ENCODE data around the gene MAT2A. TPM values are rescaled to one million over a fixed set of nuclear protein-coding genes. Genes with fewer than 3 reads are reported as not detected.

Gene MAT2A
- total RNA-seq, result 100 to 1,000 TPM; 103 to 134 TPM

DNA sequence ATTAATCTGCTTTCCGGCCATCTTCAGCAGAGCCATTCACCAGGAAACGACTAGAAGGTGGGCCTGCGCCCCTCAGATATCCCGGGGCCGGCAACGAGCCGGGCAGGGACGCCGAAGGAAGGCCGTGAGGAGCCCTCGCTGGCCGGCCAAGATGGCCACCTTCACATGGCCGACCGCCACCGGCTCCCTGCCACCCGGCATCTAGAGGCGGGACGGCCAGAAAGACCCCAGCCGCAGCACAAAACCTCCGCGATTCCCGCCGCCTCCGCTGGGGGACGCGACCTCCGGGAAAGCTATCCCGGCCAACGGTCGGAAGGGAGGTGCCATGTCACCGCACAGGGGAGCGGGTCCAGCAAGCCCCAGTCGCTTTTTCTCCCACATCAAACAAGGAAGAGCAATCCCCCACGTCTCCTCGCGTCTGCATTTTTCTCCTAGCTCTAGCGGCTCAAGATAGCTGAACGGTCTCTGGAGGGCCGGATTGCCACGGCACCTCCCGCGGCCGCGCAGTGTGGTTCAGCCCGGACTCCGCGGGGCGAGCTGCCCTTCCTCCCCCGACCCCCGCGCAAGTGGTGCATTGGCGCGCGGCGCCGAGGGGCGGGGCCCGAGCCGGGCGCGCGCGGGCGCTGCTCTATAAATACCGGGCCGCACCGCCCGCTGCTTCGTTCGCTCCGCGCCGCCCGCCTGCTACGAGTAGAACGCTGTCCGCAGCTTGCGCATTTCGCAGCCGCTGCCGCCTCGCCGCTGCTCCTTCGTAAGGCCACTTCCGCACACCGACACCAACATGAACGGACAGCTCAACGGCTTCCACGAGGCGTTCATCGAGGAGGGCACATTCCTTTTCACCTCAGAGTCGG, at the start of gene MAT2A:
MAT2A (plus strand) TSS at position 662 of the 854 bp plus-strand sequence; CDS start at position 782, 120 bp downstream.
- intact Hi-C loops (cut with DNase I), result loop anchor here (1.0 kb wide), 1 partner anchor 101 kb away; no protein-coding TSS in a partner anchor
- Histone ChIP-seq H3K9me3 (no peaks in the 10 kb centered on the region), H3K27ac (peak within 1 kb of the TSS; percentile 98), H3K36me3 (peaks cover 0 to 11% of the 10 kb centered on the region in 2 donors), H3K4me3 (peak within 1 kb of the TSS; percentile 88 to 90), H3K4me1 (replicated peaks) (peaks cover 8% of the 10 kb centered on the region), H3K27me3 (replicated peaks; ENCODE audit: insufficient read depth) (no peaks in the 10 kb centered on the region)
- WGBS, result under 1% methylated on average over 74 of the region's 92 CpGs
- TF ChIP-seq POLR2A (IDR thresholded peaks at IDR 0.05), result peak; percentile 99
- peak; percentile 74 for TF ChIP-seq POLR2AphosphoS5 (IDR thresholded peaks at IDR 0.05)
- TF ChIP-seq, protein P1, sequence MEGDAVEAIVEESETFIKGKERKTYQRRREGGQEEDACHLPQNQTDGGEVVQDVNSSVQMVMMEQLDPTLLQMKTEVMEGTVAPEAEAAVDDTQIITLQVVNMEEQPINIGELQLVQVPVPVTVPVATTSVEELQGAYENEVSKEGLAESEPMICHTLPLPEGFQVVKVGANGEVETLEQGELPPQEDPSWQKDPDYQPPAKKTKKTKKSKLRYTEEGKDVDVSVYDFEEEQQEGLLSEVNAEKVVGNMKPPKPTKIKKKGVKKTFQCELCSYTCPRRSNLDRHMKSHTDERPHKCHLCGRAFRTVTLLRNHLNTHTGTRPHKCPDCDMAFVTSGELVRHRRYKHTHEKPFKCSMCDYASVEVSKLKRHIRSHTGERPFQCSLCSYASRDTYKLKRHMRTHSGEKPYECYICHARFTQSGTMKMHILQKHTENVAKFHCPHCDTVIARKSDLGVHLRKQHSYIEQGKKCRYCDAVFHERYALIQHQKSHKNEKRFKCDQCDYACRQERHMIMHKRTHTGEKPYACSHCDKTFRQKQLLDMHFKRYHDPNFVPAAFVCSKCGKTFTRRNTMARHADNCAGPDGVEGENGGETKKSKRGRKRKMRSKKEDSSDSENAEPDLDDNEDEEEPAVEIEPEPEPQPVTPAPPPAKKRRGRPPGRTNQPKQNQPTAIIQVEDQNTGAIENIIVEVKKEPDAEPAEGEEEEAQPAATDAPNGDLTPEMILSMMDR (IDR thresholded peaks at IDR 0.05), result peak; percentile 27 to 81 (median 59)
- peak; percentile 88 for DNase-seq (ENCODE audit: low spot score)

DNA sequence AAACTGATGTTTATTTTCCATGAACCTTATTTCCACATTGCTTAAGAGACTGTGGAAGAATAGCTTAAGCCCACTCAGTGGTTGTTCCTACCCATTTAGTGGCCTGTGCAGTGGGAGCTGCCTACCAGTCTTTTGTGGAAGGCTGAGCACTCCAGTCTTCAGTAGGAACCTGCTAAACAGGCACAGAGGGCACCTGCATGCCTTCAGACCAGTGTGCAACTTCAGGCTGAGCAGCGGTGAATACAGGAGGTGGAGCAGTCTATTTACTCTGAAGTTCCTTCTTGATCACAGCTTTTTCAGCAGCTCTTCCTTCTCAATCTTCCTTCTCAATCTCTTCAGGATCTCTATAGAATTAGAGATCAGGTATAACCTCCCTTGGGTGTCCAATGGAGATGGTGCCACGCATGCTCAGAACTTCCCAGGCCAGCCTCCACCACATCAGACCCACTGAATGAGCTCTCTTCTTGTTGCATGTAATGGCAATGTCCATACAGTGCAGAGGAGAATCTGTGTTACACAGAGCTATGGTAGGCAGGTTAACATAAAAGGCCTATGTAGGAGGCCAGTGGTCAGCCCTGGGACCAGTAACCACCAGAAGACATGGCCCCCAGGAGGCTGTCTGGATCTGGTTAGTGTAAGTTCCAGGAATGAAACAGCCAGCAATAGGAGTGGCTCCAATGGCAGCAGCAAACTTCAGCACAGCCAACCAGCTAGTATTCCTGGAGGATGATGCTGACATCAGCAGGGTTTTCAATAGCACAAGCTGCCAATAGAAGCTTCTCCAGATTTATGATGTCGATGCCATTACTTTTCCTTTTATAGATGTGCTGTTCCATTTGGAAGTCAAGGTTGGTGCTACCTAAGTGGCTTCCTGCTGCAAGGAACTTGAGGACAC, 47.9 kb upstream of the MAT2A start:
- no peaks in the 10 kb centered on the region for H3K9me3 ChIP-seq
- intact Hi-C loops (cut with DNase I), result no loop called here
- H3K36me3 ChIP-seq, result no peaks in the 10 kb centered on the region
- no peaks in the 10 kb centered on the region for H3K4me1 ChIP-seq (replicated peaks)
- TF ChIP-seq POLR2A (IDR thresholded peaks at IDR 0.05) (no peak), POLR2AphosphoS5 (IDR thresholded peaks at IDR 0.05) (no peak)
- TF ChIP-seq, protein P1 (IDR thresholded peaks at IDR 0.05), result no peak
- DNase-seq (ENCODE audit: low spot score), result no peak
- H3K4me3 ChIP-seq, result no peak overlapping the region
- 90% methylated on average over 3 of the region's 3 CpGs for WGBS
- H3K27me3 ChIP-seq (replicated peaks; ENCODE audit: insufficient read depth), result no peaks in the 10 kb centered on the region
- H3K27ac ChIP-seq, result no peak overlapping the region

DNA sequence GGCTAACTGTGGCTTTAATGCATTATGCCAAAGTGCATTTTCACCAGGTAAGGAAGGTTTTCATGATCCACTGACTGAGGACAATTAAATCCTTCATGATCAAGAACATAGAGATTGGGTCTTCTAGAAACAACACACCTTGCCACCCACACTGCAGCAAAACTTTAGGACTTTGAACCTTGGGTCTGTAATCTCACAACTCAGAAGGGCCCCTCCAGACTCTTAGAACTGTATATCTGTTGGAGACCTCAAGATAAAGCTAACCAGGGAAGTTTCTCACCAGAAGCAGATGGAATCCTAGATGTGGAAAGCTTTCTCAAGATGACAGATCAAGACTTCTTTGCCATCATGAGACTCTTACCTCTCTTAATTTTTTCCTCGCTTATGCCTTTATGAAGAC, 42.5 kb upstream of the MAT2A start:
- H3K27ac ChIP-seq, result no peak overlapping the region
- DNase-seq (ENCODE audit: low spot score), result no peak
- H3K27me3 ChIP-seq (replicated peaks; ENCODE audit: insufficient read depth), result no peaks in the 10 kb centered on the region
- 97% methylated on average over 1 of the region's 1 CpG for WGBS
- H3K36me3 ChIP-seq, result no peaks in the 10 kb centered on the region
- no peak overlapping the region for H3K4me3 ChIP-seq
- no peaks in the 10 kb centered on the region for H3K4me1 ChIP-seq (replicated peaks)
- H3K9me3 ChIP-seq, result no peaks in the 10 kb centered on the region
- intact Hi-C loops (cut with DNase I), result no loop called here
- TF ChIP-seq, protein P1 (IDR thresholded peaks at IDR 0.05), result no peak
- TF ChIP-seq POLR2A (IDR thresholded peaks at IDR 0.05) (no peak), POLR2AphosphoS5 (IDR thresholded peaks at IDR 0.05) (no peak)

DNA sequence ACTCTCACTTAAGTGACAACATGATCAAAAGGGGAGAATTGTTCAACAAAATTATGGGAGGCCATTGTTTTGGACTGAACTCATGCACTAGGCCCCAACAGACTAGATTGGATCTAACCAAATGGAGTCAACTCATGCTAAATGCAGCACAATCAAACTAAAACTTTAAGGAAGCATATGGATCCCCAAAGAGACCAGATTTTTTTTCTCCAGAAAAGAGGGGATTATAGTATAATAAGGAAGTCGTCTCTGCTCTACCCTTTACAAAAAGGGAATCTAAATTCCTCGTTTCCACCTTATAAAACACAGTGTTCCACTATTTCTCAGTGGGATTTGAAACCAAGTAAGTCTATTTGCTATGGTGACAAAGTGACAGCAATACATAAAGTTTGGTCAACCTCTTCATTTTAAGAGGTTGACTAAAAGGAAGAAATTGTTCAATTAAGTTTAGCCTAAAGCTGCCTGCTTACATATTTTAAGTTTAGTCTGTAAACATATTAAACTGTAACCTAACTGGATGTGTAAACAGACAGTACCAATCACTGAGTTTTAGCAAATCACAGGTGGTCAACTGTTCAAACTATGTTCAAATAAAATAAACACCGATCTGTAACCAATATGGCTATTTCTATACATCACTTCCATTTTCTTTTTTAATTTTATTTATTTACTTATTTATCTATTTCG, 40.9 kb upstream of the MAT2A start:
- no peaks in the 10 kb centered on the region for H3K27me3 ChIP-seq (replicated peaks; ENCODE audit: insufficient read depth)
- no peaks in the 10 kb centered on the region for H3K36me3 ChIP-seq
- H3K9me3 ChIP-seq, result no peaks in the 10 kb centered on the region
- WGBS, result 57% methylated on average over 4 of the region's 4 CpGs
- no peaks in the 10 kb centered on the region for H3K4me1 ChIP-seq (replicated peaks)
- no peak overlapping the region for H3K4me3 ChIP-seq
- intact Hi-C loops (cut with DNase I), result no loop called here
- TF ChIP-seq POLR2AphosphoS5 (IDR thresholded peaks at IDR 0.05) (no peak), POLR2A (IDR thresholded peaks at IDR 0.05) (no peak)
- TF ChIP-seq, protein P1 (IDR thresholded peaks at IDR 0.05), result no peak
- H3K27ac ChIP-seq, result no peak overlapping the region
- no peak for DNase-seq (ENCODE audit: low spot score)
